Gastrocnemius medialis (tissue), 4 donors: Measurements from ENCODE around the gene HIP1. TPM values are rescaled to one million over a fixed set of nuclear protein-coding genes. Genes with fewer than 3 reads are reported as not detected.

ENCODE experiments used
- ATAC-seq, 2 donors: fragments of 150-250 bp; one replicate each; pipeline ENCODE4 v1.9.1; 2016
- DNase-seq, 2 donors: peaks; one replicate each; pipeline ENCODE4 v3.0.0-alpha.2; 2019
- H3K27ac ChIP-seq, 4 donors: fragments of 200-600 bp; sonication (generic); 1 replicate in 1 of 4; 2 replicates in 3 of 4; pipeline ENCODE4 v1.5.1; 2016 to 2018; ENCODE audit warnings: mild to moderate bottlenecking in 2 of 4, moderate library complexity in 1 of 4
- H3K27me3 ChIP-seq, 3 donors: fragments of 200-600 bp; sonication (generic) in 2 of 3; 1 replicate in 1 of 3; 2 replicates in 2 of 3; pipeline versions ENCODE4 v1.5.1 to v1.6.0; 2016 to 2019; ENCODE audit warnings: mild to moderate bottlenecking in 1 of 3, moderate library complexity in 1 of 3
- H3K36me3 ChIP-seq, 2 donors: fragments of 200-600 bp; sonication (generic) in 1 of 2; one replicate each; pipeline ENCODE4 v1.5.1; 2017 to 2018
- H3K4me1 ChIP-seq, 2 donors: fragments of 200-600 bp; sonication (generic) in 1 of 2; one replicate each; pipeline ENCODE4 v1.5.1; 2016 to 2017; ENCODE audit warnings: mild to moderate bottlenecking in 2 of 2
- H3K4me3 ChIP-seq, 4 donors: fragments of 200-600 bp; sonication (generic) in 3 of 4; 1 replicate in 1 of 4; 2 replicates in 3 of 4; pipeline ENCODE4 v1.5.1; 2016 to 2019; ENCODE audit warnings: mild to moderate bottlenecking in 2 of 4
- H3K9me3 ChIP-seq, 3 donors: fragments of 200-600 bp; sonication (generic) in 2 of 3; 1 replicate in 1 of 3; 2 replicates in 2 of 3; pipeline ENCODE4 v1.5.1; 2016 to 2019
- POLR2A ChIP-seq, 2 donors: fragments of 450-650 bp; IDR thresholded peaks; one replicate each; pipeline ENCODE4 v1.6.1; 2017; ENCODE audit warnings: antibody characterized with exemption in 2 of 2, mild to moderate bottlenecking in 2 of 2, moderate library complexity in 2 of 2
- in situ Hi-C, 4 donors: fragments of 200-750 bp; cut with MboI; loops; one replicate each; pipeline versions ENCODE4 v1.15.0 to v1.8.0; 2017; ENCODE audit warnings: low sequenced_read_pairs in 4 of 4
- intact Hi-C: fragments of 100-400 bp; cut with DNase I; formaldehyde crosslinking; loops from one replicate; pipeline ENCODE4 v1.15.1; 2023; ENCODE audit warnings: low total_unique reads
- total RNA-seq, 4 donors: library from RNA; depleted of rRNA; stranded (reverse); fragments of >200 nt; gene quantifications; one replicate each; pipeline versions ENCODE4 v1.1.0 to v1.2.3, GENCODE V29; 2016
- TF ChIP-seq, protein P1 (sequence below), 5 experiments: fragments of 450-650 bp in 3 of 5; fragments of 200-600 bp in 2 of 5; sonication (generic) in 2 of 5; IDR thresholded peaks in 4 of 5; conservative IDR thresholded peaks in 1 of 5; 1 replicate in 4 of 5; 2 replicates in 1 of 5; pipeline ENCODE4 v1.5.1; 2016 to 2019; ENCODE audit warnings: antibody characterized with exemption in 5 of 5, mild to moderate bottlenecking in 3 of 5, moderate library complexity in 3 of 5

Gene HIP1
- total RNA-seq, 4 donors from 2014 or later = 5.8 to 11.1 (median 7.9) TPM

DNA sequence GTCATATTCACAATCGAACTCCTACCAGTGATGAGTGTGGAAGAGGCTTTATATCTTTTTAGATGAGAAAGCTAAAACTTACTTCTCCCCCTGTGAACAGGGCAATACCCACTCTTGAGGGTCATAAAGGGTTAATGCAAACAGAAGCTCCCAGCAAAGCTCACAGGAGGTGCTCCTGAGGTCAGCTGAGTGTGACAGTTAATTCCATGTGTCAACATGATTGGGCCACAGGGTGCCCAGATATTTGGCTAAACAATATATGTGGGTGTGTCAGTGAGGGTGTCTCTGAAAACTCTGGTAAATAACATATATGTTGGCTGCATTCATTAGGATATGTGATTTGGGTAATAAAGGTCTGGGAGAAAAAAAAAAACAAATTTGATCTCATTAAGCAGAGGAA lies 86.0 kb downstream of the HIP1 start:
- Histone ChIP-seq H3K36me3 (no peaks in the 10 kb centered on the region), H3K9me3 (no peaks in the 10 kb centered on the region), H3K27ac (no peak overlapping the region), H3K4me3 (no peak overlapping the region), H3K27me3 (no peaks in the 10 kb centered on the region), H3K4me1 (no peaks in the 10 kb centered on the region)
- ATAC-seq = no peak
- no peak for TF ChIP-seq POLR2A (IDR thresholded peaks at IDR 0.05)
- TF ChIP-seq, protein P1, sequence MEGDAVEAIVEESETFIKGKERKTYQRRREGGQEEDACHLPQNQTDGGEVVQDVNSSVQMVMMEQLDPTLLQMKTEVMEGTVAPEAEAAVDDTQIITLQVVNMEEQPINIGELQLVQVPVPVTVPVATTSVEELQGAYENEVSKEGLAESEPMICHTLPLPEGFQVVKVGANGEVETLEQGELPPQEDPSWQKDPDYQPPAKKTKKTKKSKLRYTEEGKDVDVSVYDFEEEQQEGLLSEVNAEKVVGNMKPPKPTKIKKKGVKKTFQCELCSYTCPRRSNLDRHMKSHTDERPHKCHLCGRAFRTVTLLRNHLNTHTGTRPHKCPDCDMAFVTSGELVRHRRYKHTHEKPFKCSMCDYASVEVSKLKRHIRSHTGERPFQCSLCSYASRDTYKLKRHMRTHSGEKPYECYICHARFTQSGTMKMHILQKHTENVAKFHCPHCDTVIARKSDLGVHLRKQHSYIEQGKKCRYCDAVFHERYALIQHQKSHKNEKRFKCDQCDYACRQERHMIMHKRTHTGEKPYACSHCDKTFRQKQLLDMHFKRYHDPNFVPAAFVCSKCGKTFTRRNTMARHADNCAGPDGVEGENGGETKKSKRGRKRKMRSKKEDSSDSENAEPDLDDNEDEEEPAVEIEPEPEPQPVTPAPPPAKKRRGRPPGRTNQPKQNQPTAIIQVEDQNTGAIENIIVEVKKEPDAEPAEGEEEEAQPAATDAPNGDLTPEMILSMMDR (IDR thresholded peaks at IDR 0.05 in 4 of 5, conservative IDR thresholded peaks at IDR 0.05 in 1 of 5) = no peak
- in situ Hi-C loops = no loop called here
- intact Hi-C loops = no loop called here
- no peak for DNase-seq

DNA sequence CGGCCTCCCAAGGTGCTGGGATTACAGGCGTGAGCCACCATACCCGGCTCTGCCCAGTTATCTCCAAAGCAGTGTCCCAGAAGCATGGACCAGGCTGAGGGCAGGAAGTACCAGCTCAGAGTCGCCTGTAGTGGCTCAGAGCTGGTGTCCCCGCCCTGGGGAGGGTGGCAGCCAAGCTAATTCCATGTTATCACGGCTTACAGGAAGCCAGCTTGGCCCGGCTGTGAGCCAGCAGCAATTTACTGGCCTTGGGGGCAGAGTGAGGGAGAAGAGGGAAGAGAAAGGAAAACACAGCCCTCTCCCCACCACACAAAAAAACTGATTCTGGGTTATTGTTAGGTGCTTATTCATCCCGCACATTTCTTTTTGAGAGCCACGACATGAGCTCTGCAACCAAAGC lies 88.1 kb downstream of the HIP1 start:
- intact Hi-C loops = no loop called here
- in situ Hi-C loops = no loop called here
- no peaks in the 10 kb centered on the region for H3K9me3 ChIP-seq
- ATAC-seq (no peak), DNase-seq (no peak)
- TF ChIP-seq POLR2A (IDR thresholded peaks at IDR 0.05) = no peak
- TF ChIP-seq, protein P1 (IDR thresholded peaks at IDR 0.05 in 4 of 5, conservative IDR thresholded peaks at IDR 0.05 in 1 of 5) = no peak
- H3K36me3 ChIP-seq = no peaks in the 10 kb centered on the region
- peak overlapping the region in 3 of 4 donors; percentile 45 to 58 (median 54) for H3K27ac ChIP-seq
- H3K27me3 ChIP-seq = no peaks in the 10 kb centered on the region
- no peak overlapping the region for H3K4me3 ChIP-seq
- H3K4me1 ChIP-seq = no peaks in the 10 kb centered on the region

DNA sequence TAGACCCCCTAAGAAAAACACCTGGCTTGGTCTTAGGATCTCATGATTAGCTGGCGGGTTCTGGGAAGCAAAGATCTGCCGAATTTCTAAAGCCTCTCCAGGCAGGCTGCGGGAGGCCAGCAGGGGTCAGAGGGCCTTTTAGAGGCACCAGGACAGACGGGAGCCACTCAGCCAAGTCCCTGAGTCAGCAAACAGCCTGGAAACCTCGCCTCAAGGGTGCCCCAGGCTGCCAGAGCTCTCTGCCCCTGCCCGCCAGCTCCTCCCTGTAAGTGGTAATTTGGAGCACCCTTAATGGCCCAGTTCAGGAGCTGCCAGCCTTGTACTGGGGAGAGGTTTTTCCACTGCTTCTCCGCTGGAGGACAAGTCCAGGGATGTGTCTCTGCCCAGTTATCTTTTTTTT lies 88.7 kb downstream of the HIP1 start:
- Histone ChIP-seq H3K27ac (peak overlapping the region; percentile 24 to 58 (median 50)), H3K4me3 (no peak overlapping the region), H3K27me3 (no peaks in the 10 kb centered on the region), H3K9me3 (no peaks in the 10 kb centered on the region), H3K4me1 (no peaks in the 10 kb centered on the region), H3K36me3 (no peaks in the 10 kb centered on the region)
- TF ChIP-seq, protein P1 (IDR thresholded peaks at IDR 0.05 in 4 of 5, conservative IDR thresholded peaks at IDR 0.05 in 1 of 5) = no peak
- TF ChIP-seq POLR2A (IDR thresholded peaks at IDR 0.05) = no peak
- intact Hi-C loops = no loop called here
- DNase-seq (no peak), ATAC-seq (no peak)
- in situ Hi-C loops = no loop called here

DNA sequence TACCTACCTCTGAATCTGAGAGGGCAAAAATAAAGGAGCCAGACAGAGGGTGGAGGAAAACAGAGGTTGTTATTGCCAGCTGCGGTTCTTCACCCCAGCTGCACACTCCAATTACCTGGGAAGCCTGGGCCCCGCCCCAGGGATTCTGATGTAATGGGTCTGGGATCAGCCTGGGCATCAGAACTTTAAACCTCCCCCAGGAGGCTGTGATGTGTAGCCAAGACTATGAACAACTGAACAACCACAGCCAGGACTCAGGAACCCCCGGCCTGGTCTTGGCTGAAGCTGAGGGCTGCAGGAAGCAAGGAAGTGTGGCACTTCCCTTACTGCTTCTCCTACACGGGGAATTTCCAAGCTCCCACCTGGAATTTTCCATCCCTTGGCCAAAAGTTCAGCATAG lies 89.3 kb downstream of the HIP1 start:
- ATAC-seq = peak in 1 of 2 donors; percentile 51
- in situ Hi-C loops = loop anchor here in 1 of 4 donors (25.0 kb wide), 1 partner anchor 88 kb away; the partner anchor contains the start of gene HIP1
- no peaks in the 10 kb centered on the region for H3K9me3 ChIP-seq

More for the DNA sequence above, 89.3 kb downstream of the HIP1 start:
- Histone ChIP-seq H3K4me1 (no peaks in the 10 kb centered on the region), H3K27ac (peak overlapping the region in 2 of 4 donors; percentile 45 to 54), H3K27me3 (no peaks in the 10 kb centered on the region), H3K36me3 (no peaks in the 10 kb centered on the region), H3K4me3 (no peak overlapping the region)
- TF ChIP-seq, protein P1 (IDR thresholded peaks at IDR 0.05 in 4 of 5, conservative IDR thresholded peaks at IDR 0.05 in 1 of 5) = no peak
- TF ChIP-seq POLR2A (IDR thresholded peaks at IDR 0.05) = no peak
- DNase-seq = no peak
- intact Hi-C loops = no loop called here
